ENCODE measurements around the gene CAMK2B.

Gene CAMK2B

DNA sequence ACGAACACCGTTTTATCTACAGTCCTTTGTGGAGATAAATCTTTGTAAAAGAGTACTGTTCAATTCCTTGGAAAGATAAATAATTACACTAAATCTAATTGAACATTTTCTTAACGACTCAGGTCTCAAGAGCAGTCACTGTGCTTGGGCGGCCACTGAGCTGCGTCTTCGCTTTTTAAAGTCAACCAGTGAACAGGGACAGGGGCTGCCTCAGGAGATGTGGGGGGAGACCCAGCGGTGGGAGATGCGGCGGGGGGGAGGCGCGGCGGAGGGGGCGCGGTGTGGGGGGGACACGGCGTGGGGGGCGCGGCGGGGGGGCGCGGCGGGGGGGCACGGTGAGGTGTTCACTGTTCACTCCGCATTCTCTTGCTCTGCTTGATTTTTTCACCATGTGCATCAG is 39.8 kb downstream of the CAMK2B start:
- no peak for DNase-seq

DNA sequence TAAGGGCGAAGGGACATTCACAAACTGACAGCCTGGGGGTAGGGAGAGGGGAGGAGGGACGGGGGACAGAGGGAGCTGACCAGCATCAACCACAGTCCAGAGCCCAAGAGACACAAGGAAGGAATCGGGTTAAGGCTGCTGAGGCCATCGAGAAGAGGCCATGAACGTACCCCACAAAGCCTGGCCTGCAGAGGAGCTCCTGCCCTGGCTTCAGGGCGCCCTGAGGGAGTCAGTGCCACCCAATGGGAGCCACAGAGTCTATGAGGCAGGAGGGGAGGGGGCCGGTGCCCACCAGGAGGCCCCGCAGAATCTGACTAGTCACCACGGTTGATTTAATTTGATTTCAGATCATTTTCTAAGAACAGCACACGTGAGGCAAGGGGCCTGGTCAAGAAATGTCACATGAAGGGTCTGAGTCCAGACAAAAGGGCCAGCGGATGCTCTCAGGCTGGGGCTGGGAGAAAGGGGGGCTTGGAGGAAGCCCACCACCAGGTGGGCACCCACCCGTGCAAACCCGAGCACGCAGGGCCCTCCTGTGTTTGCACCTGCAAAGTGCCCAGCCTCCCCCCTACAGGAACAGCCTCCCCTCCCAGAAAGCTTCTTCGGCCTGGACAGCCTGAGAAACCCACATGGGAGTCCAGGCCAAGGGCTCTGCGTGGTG is 40.4 kb downstream of the CAMK2B start:
- no peak for DNase-seq

DNA sequence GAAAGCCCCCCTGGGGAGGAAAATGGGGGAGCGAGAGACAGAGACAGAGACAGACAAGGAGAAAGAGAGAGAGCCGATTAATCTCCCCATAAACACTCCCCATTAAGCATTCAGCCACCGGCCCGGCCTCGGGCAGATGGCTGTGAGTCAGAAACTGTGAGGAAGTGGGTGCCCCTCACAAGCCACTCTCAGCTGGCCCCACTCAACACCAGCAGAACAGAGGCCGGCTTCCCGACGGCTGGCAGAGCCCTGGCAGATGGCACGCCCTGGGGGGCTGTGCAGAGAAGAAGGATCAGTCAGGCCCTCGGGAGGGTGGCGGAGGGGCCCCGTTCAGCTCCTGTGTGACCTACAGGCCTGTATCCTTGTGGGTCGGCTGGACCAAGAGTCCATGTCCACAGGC is 41.2 kb downstream of the CAMK2B start:
- DNase-seq = no peak

DNA sequence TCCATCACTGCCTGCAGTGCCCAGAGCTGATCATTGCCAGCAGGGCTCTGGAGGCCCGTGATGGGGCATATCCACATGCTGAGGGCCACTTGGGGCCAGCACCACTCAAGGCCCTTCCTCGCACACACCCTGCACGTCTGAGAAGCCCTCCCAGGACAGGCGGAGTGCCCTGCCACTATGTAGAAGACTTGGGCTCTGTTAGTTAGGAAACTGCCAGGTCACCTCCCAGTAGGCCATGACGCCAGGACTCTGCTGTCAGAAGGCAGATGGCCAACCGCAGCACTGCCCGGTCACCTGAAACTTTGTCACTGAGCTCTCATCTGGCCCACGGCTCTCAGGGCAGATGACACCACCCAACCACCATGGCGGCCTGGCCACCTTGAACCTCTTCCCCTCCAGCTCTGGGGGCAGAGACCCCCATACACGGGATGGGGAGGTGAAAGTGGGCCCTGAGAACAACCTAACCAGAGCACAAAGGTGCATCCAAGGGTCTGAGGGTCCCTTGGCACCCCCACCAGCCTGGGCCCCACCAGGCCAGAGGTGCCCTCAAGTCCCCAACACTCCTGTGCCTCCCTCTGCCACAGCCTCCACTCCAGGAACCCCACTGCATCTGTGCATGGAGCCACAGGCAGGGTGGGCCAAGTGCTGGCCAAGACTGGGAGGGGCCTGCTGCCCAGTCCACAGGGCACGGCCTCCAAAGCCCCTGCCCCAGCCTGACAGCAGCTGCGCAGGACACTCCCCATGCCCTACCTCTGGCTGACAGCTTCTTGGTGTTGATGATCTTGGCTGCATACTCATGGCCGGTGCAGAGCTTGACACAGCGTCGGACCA is 41.8 kb downstream of the CAMK2B start:
- no peak for DNase-seq

DNA sequence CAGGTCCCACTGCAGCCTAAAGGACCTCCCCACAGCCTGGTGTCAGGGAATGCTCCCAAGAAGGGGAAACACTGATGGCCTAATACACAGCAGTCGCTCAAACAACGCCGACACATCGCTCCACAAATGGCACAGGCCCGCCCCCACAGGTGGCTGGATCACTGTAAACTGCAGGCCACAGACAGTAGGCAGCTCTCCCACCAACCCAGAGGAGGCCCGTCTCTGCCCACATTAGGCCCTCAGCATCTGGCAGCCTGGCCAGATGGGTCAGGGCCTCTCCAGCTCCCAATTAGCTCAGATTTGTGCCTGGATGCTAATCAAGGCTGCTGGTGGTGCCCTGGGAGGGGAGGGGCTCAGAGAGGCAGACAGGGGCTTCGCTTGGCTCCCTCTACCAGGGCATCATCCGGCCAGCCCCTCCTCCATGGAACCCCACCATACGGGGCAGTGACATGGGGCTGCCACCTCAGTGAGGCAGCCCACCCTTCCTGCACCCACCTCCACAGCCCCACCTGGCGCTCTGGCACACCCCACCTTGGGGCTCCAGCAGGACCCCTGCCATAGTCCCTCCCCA is 42.7 kb downstream of the CAMK2B start:
- DNase-seq = no peak

DNA sequence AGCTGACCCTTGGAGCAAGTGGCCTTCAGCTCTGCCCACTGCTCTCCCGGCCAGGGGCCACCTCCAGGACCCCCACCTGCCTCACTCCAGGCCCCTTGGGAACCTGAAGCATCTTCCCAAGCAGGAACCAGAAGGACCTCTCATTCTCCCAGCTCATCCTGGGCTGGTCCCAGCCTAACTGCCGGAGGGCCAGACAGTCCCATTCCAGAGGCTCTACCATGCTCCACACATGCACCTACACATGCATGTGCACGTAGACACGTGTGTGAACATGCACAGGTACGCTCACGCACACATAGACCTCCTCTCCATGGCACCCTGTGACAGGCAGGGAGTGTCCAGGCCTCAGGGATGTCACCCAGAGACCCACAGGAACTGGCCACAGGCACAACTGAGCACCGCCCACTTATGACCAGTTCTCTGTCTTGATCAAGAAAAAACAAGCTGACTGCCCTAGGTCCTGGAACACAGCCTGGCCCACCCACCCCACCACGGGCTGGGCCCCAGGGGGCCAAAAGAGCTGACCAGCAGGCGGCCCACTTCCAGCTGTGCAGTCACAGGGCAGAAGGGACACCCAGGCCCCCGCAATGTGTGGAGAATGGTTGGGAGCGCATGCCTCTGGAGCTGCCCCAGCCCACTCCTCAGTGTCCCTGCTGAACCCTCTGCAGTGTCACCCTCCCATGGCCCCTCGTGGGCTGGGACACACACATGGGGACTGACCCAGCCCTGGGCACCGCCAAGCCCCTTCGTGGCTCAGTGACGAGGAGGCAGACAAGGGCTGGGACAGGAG is 43.4 kb downstream of the CAMK2B start:
- no peak for DNase-seq

DNA sequence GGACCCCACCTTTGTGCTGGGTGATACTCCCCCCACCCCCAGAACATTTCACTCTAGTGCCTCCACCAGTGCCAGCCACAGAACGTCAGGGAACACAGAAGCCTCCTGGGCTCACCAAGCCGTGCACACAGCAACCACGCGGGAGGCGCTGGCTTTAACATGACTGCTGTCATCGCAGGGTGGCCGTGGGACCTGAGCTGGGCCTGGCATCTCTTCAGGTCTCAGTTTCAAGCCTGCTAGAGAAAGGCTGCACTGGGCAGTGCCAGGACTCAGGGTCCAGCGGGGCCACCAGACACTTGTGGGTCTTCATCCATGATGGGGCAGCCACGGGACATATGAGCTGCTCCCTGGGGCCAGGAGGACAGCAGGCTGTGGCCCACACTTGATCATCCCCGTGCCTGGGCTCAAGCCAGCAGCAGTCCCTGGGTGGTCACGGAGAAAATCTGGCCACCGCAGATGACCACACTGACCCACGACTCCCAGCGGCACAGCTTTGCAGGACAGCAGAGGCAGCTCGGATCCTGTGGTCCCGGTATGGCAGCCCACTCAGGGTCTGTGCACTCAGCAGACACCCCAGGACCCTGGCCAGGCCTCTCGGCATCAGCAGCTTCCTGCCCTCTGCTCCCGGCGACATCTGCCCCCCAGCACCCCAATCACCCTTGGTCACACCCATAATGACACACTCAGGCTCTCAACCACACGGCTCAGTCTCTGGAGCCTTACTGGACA is 44.2 kb downstream of the CAMK2B start:
- no peak for DNase-seq

DNA sequence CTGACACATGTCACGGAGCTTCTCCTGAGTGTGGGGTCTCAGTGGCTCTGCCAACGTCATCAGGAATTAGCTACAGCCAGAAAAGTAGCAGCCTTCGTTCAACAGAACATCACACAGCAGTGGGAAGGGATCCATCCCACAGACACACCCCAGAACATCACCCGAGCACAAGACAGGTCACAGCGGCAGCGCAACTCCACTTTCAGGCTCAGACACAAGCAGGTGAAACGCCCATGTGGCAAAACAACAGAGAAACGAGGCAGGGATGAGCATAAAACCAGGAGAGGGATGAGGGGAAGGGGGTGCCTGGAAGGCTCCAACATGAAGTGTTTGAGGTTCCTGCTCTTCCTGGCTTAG is 44.8 kb downstream of the CAMK2B start:
- no peak for DNase-seq

DNA sequence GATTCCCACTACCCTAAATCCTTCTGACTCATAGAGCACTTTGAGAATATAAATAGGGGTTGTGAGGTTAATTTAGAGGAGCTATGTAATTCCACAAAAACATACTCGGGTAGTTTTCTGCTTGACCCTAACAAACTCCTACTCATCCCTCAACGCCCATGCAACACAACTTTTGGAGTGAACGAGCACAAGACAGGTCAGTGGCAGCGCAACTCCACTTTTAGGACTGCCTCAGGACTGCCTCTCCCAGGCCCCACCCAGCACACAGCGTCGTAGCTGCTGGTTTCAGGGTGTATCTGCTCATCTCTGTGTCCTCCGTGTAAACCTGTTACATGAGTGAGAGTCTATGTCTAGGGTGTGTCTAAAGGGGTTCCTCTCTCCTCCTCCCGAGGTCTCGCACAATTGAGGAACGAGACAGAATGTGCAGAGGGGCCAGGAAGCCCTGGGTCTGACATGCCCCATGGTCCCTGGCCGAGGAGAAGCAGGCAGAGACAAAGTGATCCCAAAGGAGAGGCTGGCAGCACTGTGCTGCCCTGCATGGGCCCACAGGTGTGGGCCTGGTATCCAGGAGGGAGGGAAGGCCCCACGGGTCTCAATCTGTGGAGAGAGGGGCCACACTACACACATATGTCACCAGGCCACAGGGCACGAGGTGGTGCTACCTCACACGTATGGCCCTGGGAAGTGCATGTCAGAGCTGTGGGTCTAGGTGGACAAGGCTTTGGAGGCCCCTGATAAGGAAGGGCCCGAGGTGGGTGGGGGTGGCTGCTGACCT is 45.5 kb downstream of the CAMK2B start:
- DNase-seq = no peak

DNA sequence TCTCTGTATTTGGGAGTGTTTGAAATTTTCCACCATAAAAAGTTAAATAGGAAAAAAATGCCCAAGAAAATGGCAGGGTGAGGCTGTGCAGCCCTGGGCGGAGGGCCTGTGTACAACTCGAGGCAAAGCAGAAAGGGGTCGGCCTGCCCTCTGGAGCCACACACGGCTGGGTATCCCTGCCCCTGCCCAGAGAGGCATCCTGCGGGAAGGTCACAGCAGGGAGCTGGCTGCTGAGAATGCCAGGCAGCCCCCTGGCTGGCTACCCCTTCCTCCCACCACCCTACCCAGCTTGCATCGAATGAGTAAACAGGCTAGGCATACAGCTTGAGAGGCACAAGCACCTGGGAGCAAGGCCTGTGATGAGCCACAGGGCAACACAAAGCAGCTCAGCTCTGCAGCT is 46.1 kb downstream of the CAMK2B start:
- DNase-seq = no peak

DNA sequence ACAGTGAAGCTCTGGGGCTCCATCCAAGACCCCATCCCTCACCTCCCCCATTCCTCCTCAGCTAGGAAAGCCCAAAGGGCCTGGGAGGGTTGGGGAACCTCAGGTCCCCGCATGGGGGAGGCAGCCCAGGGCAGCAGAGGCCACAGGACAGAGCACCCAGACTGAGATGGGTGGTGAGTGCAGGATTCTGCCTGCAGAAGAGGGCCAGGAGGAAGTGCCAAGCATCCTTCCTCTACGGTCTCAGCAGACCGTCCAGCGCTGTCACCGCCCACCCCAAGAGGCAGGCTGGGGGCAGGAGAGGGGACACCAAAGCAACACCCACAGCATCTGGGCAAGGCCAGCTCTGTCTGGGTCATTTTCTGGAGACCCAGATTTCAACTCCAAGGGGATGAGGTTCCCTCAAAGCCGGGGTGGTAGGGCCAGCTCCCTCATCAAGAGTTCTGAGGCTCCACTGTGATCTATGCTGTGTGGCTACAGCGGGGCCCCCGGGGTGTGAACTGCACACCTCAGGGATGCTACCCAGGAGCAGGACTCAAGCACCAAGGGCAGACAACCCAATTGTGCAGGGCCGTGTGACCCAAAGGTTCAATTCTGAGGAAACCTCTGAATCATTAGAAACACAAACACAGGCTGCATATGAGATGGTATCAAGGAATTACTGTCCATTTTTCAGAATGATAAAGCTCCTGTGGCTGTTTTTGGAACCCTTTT is 46.8 kb downstream of the CAMK2B start:
- no peak for DNase-seq

DNA sequence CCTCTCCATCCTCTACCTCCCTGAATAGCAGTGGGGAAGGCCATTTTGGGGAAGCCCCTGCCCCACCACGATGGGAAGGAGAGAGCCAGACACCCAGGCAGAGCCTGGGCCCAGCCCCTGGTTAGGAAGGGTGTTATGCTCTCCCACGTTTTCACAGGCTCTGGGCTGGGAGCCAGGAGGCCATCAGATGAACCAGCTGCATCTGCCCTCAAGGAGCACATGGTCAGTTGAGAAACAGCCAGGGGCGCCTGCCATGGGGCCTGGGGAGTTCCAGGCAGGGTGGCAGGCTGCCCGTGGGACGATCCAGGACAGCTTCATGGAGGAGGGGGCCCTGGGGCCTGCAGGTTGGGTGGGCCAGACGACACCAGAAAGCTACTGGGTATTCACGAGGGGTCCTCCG is 47.5 kb downstream of the CAMK2B start:
- peak; percentile 33 for DNase-seq

DNA sequence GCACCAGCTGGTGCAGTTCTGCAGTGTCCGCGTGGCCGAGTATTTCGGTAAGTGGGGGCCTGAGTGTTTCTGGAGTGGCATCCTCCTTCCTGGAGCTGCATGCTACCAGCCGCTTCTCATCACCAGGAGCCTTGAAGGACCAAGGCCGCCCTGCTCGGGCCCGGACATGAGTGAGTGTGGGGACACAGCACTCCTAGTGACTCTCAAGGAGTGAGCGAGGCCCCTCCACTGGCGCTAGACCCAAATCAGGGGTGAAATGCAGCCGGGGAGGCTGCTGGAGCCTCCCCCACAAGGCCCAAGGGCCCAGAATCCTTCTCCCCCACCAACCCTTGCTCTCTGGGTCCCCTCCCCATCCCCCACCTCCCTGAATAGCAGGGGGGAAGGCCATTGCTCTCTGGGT is 48.0 kb downstream of the CAMK2B start:
- DNase-seq = no peak

DNA sequence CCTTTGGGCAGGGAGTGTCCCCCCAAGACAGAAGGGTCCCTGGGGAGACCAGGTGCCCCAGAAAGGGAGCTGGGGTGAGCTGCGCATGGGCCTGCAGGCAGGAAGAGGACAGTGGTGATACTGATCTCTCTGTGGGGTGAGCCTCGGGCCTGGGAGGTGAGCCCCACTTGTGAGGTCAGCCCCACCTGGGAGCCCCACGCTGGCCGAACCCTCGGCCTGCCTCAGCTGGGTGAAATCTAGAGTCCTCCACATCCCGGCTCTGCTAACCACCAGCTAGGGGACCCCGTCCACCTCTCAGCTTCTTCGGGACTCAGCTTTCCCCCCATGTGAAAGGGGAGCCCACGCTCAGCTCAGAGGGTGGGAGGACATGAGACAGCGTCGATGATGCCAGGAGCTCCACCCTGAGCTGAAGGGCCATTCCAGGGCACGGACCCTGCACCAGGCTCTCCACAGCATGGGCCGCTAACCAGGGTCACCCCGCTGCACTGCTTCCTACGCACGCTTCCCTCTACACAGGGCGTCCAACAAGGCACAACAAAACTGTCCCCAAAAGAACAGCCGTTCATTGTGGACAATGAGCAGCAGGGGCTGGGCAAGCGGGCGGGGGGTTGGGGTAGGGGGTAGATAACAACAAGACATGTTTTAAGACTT is 48.7 kb downstream of the CAMK2B start:
- no peak for DNase-seq

DNA sequence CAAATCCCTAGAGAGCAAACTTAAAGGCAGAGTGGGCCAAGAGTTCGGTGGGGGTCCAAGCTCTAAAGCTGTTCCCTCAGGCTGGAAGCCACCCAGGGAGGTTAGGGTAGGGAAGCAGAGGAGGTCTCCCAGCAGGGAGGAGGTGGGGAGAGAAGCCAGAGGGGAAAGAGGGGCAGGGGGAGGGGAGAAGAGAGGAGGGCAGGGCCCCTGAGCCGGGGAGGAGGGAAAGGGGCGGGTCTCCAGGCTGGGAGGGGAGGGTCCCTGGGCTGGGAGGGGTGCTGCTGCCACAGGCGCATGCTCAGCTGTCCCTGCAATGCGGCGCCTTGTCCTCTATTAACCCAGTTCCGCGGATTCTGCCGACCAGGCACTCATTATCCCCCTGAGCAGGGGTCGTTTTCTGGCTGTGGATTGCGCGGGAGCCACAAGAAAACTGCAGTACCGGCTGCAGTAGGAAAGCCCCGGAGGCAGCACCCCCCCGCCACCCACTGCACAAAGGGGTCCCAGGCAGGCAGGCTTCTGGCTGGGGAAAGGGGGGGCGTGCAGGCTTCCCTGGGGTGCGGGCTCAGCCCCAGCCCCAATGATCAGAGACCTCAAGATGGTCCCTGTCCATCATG is 49.3 kb downstream of the CAMK2B start:
- no peak for DNase-seq

DNA sequence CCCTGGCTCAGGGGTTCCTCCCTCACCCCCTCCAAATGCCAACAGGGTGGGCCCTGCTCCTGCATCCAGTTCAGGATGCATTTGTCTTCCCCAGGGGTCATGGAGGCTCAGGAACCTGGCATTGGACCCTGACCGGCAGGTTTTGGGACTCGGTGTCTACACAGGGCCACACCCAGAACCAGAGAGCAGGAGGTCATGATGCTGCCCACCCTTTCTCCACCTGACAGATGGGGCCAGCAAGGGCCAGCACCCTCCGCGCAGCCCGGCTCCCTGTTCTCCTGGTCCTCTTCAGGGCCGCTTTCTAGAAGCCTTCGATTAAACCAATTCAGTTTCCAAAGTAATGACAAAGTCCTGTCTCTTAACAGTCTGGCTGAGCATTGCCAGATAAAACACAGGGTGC is 50.2 kb downstream of the CAMK2B start:
- no peak for DNase-seq

DNA sequence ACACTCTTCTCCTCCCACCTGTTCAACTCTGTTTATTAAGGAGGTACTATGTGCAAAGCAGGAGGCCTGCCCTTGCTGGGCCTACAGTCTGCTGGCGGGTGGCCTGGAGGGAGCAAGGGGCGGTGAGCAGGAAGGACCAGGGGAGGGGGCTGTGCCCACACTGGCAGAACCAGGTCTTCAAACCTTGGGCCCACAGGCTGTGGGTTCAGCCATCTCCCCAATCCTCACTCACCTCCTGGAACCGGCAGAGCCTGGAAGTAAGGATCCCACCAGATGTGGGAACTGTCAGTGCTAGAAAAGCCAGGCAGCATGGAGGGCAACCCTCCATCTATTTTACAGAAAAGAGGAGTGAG is 50.8 kb downstream of the CAMK2B start:
- DNase-seq = no peak

DNA sequence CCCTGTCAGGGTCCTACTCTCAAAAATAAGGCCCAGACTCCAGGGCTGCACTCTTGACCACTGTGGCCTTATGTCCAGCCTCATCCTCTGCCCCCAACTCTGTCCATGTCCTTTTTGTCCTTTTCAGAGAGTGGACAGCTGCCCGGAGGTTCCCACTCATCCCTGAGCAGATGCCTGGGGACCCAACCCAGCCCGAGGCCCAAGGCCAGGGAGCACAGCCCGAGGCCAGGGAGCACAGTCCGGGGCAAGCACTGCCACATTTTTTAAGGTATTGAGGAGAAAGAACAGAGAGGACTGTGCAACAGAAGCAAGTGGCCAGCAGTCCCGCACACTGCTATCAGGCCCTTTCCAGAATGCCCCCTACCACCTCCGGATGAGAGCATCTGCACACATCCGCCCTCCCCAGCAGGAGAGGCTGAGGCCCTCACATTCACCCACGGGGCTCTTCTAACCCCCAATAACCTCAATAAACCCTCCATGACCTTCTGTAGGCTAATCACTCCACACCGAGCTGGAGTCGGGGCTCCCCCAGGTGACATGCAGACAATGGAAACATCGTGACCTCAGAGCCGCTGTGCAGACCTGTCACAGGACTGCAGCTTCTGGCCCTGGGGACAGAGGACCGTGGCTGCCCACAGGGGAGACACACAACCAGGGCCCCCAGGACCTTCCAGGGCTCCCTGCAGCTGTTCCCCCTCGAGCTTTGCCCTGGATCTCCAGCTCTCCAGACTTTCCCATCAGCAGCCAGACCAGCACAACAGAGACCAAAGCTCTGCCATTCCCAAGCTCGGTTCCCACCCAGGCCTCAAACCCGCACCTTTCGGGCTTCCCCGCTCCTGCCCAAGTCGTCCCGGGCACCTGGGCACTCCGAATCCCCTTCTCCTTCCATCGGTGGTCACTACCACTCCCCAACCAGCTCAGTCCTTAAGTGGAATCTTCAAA is 51.4 kb downstream of the CAMK2B start:
- no peak for DNase-seq

DNA sequence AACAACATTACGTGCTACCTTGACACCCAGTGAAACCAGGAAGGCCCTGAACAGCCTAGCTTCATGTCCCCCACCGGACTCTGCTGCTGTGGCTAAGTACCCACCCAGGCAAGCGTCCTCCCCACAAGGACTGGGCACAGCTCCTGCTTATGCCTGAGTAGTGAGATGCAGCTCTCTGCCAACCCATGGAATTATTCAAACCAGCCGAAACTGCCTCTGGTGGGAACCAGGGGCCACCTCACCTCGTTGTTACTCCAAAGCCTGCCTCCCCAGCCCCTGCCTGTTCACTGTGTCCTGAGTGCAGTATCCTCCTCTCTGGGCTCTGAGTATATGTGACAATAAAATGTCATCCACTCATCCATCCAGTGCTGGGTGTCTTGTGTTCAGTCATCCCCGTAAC is 52.4 kb downstream of the CAMK2B start:
- DNase-seq = no peak

Measured in NCI-H226 (cell line).